ENCODE measurements around the gene ZBTB20. TPM values are rescaled to one million over a fixed set of nuclear protein-coding genes. Genes with fewer than 3 reads are reported as not detected.
"Not testable (repeated sequence)": the region's sequence is repeated elsewhere in the genome, so short reads cannot be mapped to it uniquely, and the experiment has no call there.

ZBTB20 gene
- total and polyA plus RNA-seq, 2 of the 4 experiments (the other 2 are of a cell fraction) = 0.75 to 14.7 TPM

GRCh38 chr3:114812541-114813238, 334.4 kb downstream of the ZBTB20 start:
- H3K14ac ChIP-seq (replicated peaks; ENCODE audit: low read depth, low read length); H2BK5ac ChIP-seq (ENCODE audit: low read depth, low read length, poor library complexity, severe bottlenecking); ATAC-seq (ENCODE audit: low read depth); H4K8ac ChIP-seq (ENCODE audit: low read depth in 2 of 2, low read length in 2 of 2); POLR2A ChIA-PET (ENCODE audit: unreplicated experiment); H2AFZ ChIP-seq (replicated peaks; ENCODE audit: low read length, poor library complexity); H3K27me3 ChIP-seq (ENCODE audit: control insufficient read depth, insufficient read depth, low read length); H2BK20ac ChIP-seq (ENCODE audit: low read depth, low read length); BruUV-seq (replicated peaks); H3K9ac ChIP-seq (ENCODE audit: low read depth, low read length); H3K79me1 ChIP-seq (ENCODE audit: low read depth in 1 of 2, low read length in 2 of 2); dilution Hi-C loops (cut with HindIII; ENCODE audit: low sequenced_read_pairs, unreplicated experiment); DNase-seq; H3K4ac ChIP-seq (ENCODE audit: low read depth, low read length); H2BK15ac ChIP-seq (ENCODE audit: low read depth, low read length); H2AK9ac ChIP-seq (replicated peaks; ENCODE audit: low read depth, low read length, poor library complexity); H3K9me1 ChIP-seq (ENCODE audit: insufficient read depth, low read length); H4K91ac ChIP-seq (ENCODE audit: insufficient read depth, low read depth, low read length); H3K18ac ChIP-seq (ENCODE audit: low read depth, low read length); H2BK120ac ChIP-seq (ENCODE audit: low read depth, low read length); H3K4me1 ChIP-seq (ENCODE audit: control insufficient read depth, insufficient read depth, low read length); H4K5ac ChIP-seq (ENCODE audit: low read depth, low read length); H4K20me1 ChIP-seq (ENCODE audit: insufficient read depth, low read length); H3K23ac ChIP-seq (ENCODE audit: low read depth, low read length); in situ Hi-C loops (cut with MboI; ENCODE audit: low sequenced_read_pairs); H3K56ac ChIP-seq (ENCODE audit: extremely low read depth, insufficient read depth, low read length); H3K4me2 ChIP-seq (ENCODE audit: low read depth, low read length); H3K36me3 ChIP-seq (ENCODE audit: control insufficient read depth, insufficient read depth, low read length); H2AK5ac ChIP-seq (ENCODE audit: low read depth, low read length); H3K27ac ChIP-seq (ENCODE audit: insufficient read depth, low read length); intact Hi-C loops (cut with micrococcal nuclease); H3K4me3 ChIP-seq (ENCODE audit: insufficient read depth, low read depth, low read length); H3K9me3 ChIP-seq (ENCODE audit: control insufficient read depth, insufficient read depth, low read length): not testable (repeated sequence)
- CTCF ChIA-PET = interaction anchor here (0.6 kb wide), 1 partner anchor 15 kb away, joined by 3 read pairs; no protein-coding TSS in a partner anchor
- 87% methylated on average over 9 of the region's 49 CpGs; no CpG with 5 or more reads in 1 of the 2 experiments for WGBS, 2 experiments (ENCODE audit: extremely low coverage in 2 of 2, insufficient read length in 1 of 2)

Data from IMR-90 (cell line).